Thyroid gland (tissue), 4 donors: ENCODE data around the gene PEX5. TPM values are rescaled to one million over a fixed set of nuclear protein-coding genes. Genes with fewer than 3 reads are reported as not detected.

Experiments
- DNase-seq, 2 donors: peaks; one replicate each; pipeline ENCODE4 v3.0.0-alpha.2; 2019
- H3K27ac ChIP-seq, 3 donors: fragments of 200-600 bp; sonication (generic); 1 replicate in 2 of 3; 2 replicates in 1 of 3; pipeline ENCODE4 v1.5.1; 2016 to 2019; ENCODE audit warnings: mild to moderate bottlenecking in 1 of 3, moderate library complexity in 1 of 3
- H3K27me3 ChIP-seq: fragments of 200-600 bp; sonication (generic); one replicate; pipeline ENCODE4 v1.5.1; 2019
- H3K36me3 ChIP-seq, 2 donors: fragments of 200-600 bp; sonication (generic); one replicate each; pipeline ENCODE4 v1.5.1; 2016 to 2019
- H3K4me1 ChIP-seq, 2 donors: fragments of 200-600 bp; sonication (generic); one replicate each; pipeline ENCODE4 v1.5.1; 2017 to 2019
- H3K4me3 ChIP-seq, 3 donors: fragments of 200-600 bp; sonication (generic); replicated peaks in 1 of 3; 1 replicate in 2 of 3; 2 replicates in 1 of 3; pipeline ENCODE4 v1.5.1; 2016; ENCODE audit warnings: mild to moderate bottlenecking in 1 of 3
- H3K9me3 ChIP-seq: fragments of 200-600 bp; sonication (generic); one replicate; pipeline ENCODE4 v1.5.1; 2017
- CTCF ChIP-seq, 6 experiments: fragments of 200-600 bp in 3 of 6; fragments of 450-650 bp in 3 of 6; sonication (generic) in 3 of 6; IDR thresholded peaks; one replicate each; pipeline ENCODE4 v1.5.1; 2016 to 2019; ENCODE audit warnings: antibody characterized with exemption in 6 of 6, mild to moderate bottlenecking in 2 of 6, inconsistent platforms in 1 of 6, moderate library complexity in 1 of 6
- POLR2A ChIP-seq, 2 donors: fragments of 450-650 bp; IDR thresholded peaks; one replicate each; pipeline ENCODE4 v1.6.1; 2017; ENCODE audit warnings: antibody characterized with exemption in 2 of 2, mild to moderate bottlenecking in 2 of 2, moderate library complexity in 1 of 2
- WGBS, 2 donors: methylation state at CpG; one replicate each; pipeline ENCODE4 v1.1.5; 2017; 5-methylcytosine and 5-hydroxymethylcytosine counted together
- intact Hi-C: fragments of 100-400 bp; cut with DNase I; formaldehyde crosslinking; loops from one replicate; pipeline ENCODE4 v1.15.1; 2023
- total RNA-seq, 4 donors: library from RNA; depleted of rRNA; stranded (reverse); fragments of >200 nt; gene quantifications; one replicate each; pipeline ENCODE4 v1.2.3, GENCODE V29; 2016

Gene PEX5
- total RNA-seq, 4 donors from 2014 or later = 28.5 to 37.6 (median 32.8) TPM

- Histone ChIP-seq H3K9me3 (no peaks in the 10 kb centered on the region), H3K27me3 (no peaks in the 10 kb centered on the region), H3K4me3 (no peak overlapping the region), H3K36me3 (peaks cover 13 to 19% of the 10 kb centered on the region in 2 donors), H3K4me1 (no peaks in the 10 kb centered on the region), H3K27ac (no peak overlapping the region)
- intact Hi-C loops = no loop called here
- TF ChIP-seq CTCF (IDR thresholded peaks at IDR 0.05) (no peak), POLR2A (IDR thresholded peaks at IDR 0.05) (no peak)
- no peak for DNase-seq
- WGBS, 2 donors = 66 to 91% methylated on average over 2 of the region's 2 CpGs
Observed at GRCh38 chr12:7197841-7198240, 8.4 kb downstream of the PEX5 start.

- Histone ChIP-seq H3K27me3 (no peaks in the 10 kb centered on the region), H3K9me3 (no peaks in the 10 kb centered on the region), H3K36me3 (peaks cover 27 to 47% of the 10 kb centered on the region in 2 donors), H3K4me1 (no peaks in the 10 kb centered on the region), H3K27ac (no peak overlapping the region), H3K4me3 (no peak overlapping the region)
- TF ChIP-seq CTCF (IDR thresholded peaks at IDR 0.05) (no peak), POLR2A (IDR thresholded peaks at IDR 0.05) (no peak)
- intact Hi-C loops = no loop called here
- 89 to 97% methylated on average over 4 of the region's 4 CpGs for WGBS, 2 donors
- DNase-seq = no peak
Observed at GRCh38 chr12:7203109-7203508, 13.6 kb downstream of the PEX5 start.

GRCh38 chr12:7205091-7205490, 15.6 kb downstream of the PEX5 start:
- Histone ChIP-seq H3K27ac (no peak overlapping the region), H3K27me3 (no peaks in the 10 kb centered on the region), H3K9me3 (no peaks in the 10 kb centered on the region), H3K36me3 (peaks cover 47 to 64% of the 10 kb centered on the region in 2 donors), H3K4me3 (no peak overlapping the region), H3K4me1 (no peaks in the 10 kb centered on the region)
- TF ChIP-seq POLR2A (IDR thresholded peaks at IDR 0.05) = no peak
- no peak for TF ChIP-seq CTCF (IDR thresholded peaks at IDR 0.05)
- intact Hi-C loops = no loop called here
- DNase-seq = no peak

- H3K4me3 ChIP-seq = no peak overlapping the region
- intact Hi-C loops = no loop called here
- H3K27me3 ChIP-seq = no peaks in the 10 kb centered on the region
- TF ChIP-seq POLR2A (IDR thresholded peaks at IDR 0.05) (no peak), CTCF (IDR thresholded peaks at IDR 0.05) (no peak)
- peaks cover 58 to 75% of the 10 kb centered on the region in 2 donors for H3K36me3 ChIP-seq
- no peaks in the 10 kb centered on the region for H3K4me1 ChIP-seq
- H3K9me3 ChIP-seq = no peaks in the 10 kb centered on the region
- DNase-seq = no peak
- H3K27ac ChIP-seq = no peak overlapping the region
- 94 to 97% methylated on average over 3 of the region's 3 CpGs for WGBS, 2 donors
Observed at GRCh38 chr12:7206691-7207090, 17.2 kb downstream of the PEX5 start.

- Histone ChIP-seq H3K27me3 (no peaks in the 10 kb centered on the region), H3K9me3 (no peaks in the 10 kb centered on the region), H3K4me1 (no peaks in the 10 kb centered on the region), H3K4me3 (no peak overlapping the region), H3K36me3 (peaks cover 48 to 63% of the 10 kb centered on the region in 2 donors), H3K27ac (no peak overlapping the region)
- TF ChIP-seq POLR2A (IDR thresholded peaks at IDR 0.05) = no peak
- TF ChIP-seq CTCF (IDR thresholded peaks at IDR 0.05) = no peak
- 94 to 96% methylated on average over 10 of the region's 10 CpGs for WGBS, 2 donors
- no peak for DNase-seq
- intact Hi-C loops = no loop called here
Observed at GRCh38 chr12:7207866-7208625, 18.6 kb downstream of the PEX5 start.
